SK-N-SH (cell line): Measurements from ENCODE around the gene FAM229B.

Experiments used
- POLR2AphosphoS5 ChIP-seq: IDR thresholded peaks from 2 replicates; pipeline ENCODE4 v1.6.1; 2012; ENCODE audit warnings: low read depth, low read length
- RAD21 ChIP-seq: IDR thresholded peaks from 2 replicates; pipeline ENCODE4 v1.6.1; 2012; ENCODE audit warnings: mild to moderate bottlenecking, low read length
- SMC3 ChIP-seq: IDR thresholded peaks from 2 replicates; pipeline ENCODE4 v1.6.1; 2012; ENCODE audit warnings: low read depth, low read length, improper control_type of control experiment
- TF ChIP-seq, protein P1 (sequence below): fragments of 200-600 bp; sonication (generic); IDR thresholded peaks from 2 replicates; pipeline ENCODE4 v1.6.1; 2017; ENCODE audit warnings: antibody characterized with exemption, mild to moderate bottlenecking, moderate library complexity

DNA sequence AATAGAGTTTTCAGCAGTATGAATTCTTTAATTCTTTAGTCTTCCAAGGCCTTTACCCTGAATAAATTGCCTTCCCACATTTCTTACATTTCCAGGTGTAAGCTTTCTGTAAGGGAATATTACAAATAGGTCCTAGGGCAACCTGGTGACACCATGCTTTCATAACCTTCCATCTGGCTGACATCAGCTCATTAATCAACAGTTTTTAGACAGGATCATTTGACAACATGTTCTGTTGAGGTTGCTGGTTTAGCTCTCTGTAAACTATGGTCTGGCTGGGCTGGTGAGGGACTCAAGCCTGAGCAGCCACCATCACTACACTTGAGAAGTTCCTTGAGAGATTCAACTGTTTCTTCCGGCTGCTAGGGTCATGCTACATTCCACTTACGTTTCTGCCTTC is 19.2 kb downstream of the FAM229B start:
- TF ChIP-seq, protein P1, sequence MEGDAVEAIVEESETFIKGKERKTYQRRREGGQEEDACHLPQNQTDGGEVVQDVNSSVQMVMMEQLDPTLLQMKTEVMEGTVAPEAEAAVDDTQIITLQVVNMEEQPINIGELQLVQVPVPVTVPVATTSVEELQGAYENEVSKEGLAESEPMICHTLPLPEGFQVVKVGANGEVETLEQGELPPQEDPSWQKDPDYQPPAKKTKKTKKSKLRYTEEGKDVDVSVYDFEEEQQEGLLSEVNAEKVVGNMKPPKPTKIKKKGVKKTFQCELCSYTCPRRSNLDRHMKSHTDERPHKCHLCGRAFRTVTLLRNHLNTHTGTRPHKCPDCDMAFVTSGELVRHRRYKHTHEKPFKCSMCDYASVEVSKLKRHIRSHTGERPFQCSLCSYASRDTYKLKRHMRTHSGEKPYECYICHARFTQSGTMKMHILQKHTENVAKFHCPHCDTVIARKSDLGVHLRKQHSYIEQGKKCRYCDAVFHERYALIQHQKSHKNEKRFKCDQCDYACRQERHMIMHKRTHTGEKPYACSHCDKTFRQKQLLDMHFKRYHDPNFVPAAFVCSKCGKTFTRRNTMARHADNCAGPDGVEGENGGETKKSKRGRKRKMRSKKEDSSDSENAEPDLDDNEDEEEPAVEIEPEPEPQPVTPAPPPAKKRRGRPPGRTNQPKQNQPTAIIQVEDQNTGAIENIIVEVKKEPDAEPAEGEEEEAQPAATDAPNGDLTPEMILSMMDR = no peak
- TF ChIP-seq RAD21 (no peak), POLR2AphosphoS5 (no peak), SMC3 (no peak)
